HAP-1 (cell line): ENCODE results near the gene ANKFY1.

Experiments used
- DNase-seq, 2 experiments: peaks; one replicate each; pipeline ENCODE4 v3.0.0-alpha.2; 2016 to 2020; ENCODE audit warnings: low spot score in 2 of 2
- H3K27me3 ChIP-seq: fragments of 250-450 bp; sonication (Bioruptor Pico); 2 replicates; pipeline ENCODE4 v1.5.1; 2020; ENCODE audit warnings: low read depth, mild to moderate bottlenecking, moderate library complexity
- H3K36me3 ChIP-seq: fragments of 250-450 bp; sonication (Bioruptor Pico); replicated peaks from 2 replicates; pipeline ENCODE4 v1.5.1; 2020; ENCODE audit warnings: mild to moderate bottlenecking
- H3K4me1 ChIP-seq: fragments of 250-450 bp; sonication (Bioruptor Pico); 2 replicates; pipeline ENCODE4 v1.5.1; 2020; ENCODE audit warnings: mild to moderate bottlenecking
- H3K4me3 ChIP-seq: fragments of 250-450 bp; sonication (Bioruptor Pico); 2 replicates; pipeline ENCODE4 v1.5.1; 2020; ENCODE audit warnings: mild to moderate bottlenecking, moderate library complexity
- H3K9me3 ChIP-seq: fragments of 250-450 bp; sonication (Bioruptor Pico); 2 replicates; pipeline ENCODE4 v1.5.1; 2020; ENCODE audit warnings: mild to moderate bottlenecking, moderate library complexity
- in situ Hi-C: fragments of 300-500 bp; cut with MboI; formaldehyde crosslinking; loops from 3 replicates; pipeline ENCODE4 v1.14.3; 2020; ENCODE audit warnings: low sequenced_read_pairs, inconsistent platforms, mixed read lengths

The ANKFY1 gene

GRCh38 chr17:4248504-4249277, 15.1 kb downstream of the ANKFY1 start:
- Histone ChIP-seq H3K27me3 (no peaks in the 10 kb centered on the region), H3K9me3 (no peaks in the 10 kb centered on the region), H3K36me3 (0 out of 2 replicates have a peak, but pooled peaks cover 2% of the 10 kb centered on the region), H3K4me1 (peaks cover 19% of the 10 kb centered on the region), H3K4me3 (no peak overlapping the region)
- DNase-seq = no peak
- in situ Hi-C loops = no loop called here

DNA sequence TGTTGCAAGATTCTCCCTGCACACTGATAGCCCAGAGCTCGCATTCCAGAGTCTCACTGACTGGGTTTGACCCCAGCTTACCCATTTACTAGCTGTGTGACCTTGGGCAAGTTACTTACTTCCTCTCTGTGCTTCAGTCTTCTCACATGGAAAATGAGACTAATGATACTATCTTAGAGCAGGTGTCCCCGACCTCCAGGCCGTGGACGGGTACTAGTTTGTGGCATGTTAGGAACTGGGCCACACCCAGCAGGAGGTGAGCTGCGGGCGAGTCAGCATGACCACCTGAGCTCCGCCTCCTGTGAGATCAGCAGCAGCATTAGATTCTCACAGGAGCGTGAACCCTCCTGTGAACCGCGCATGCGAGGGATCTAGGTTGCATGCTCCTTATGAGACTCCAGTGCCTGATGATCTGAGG, 15.8 kb downstream of the ANKFY1 start:
- no peak for DNase-seq
- H3K9me3 ChIP-seq = no peaks in the 10 kb centered on the region
- peaks cover 19% of the 10 kb centered on the region for H3K4me1 ChIP-seq
- in situ Hi-C loops = no loop called here
- no peak overlapping the region for H3K4me3 ChIP-seq
- 0 out of 2 replicates have a peak, but pooled peaks cover 2% of the 10 kb centered on the region for H3K36me3 ChIP-seq
- no peaks in the 10 kb centered on the region for H3K27me3 ChIP-seq

DNA sequence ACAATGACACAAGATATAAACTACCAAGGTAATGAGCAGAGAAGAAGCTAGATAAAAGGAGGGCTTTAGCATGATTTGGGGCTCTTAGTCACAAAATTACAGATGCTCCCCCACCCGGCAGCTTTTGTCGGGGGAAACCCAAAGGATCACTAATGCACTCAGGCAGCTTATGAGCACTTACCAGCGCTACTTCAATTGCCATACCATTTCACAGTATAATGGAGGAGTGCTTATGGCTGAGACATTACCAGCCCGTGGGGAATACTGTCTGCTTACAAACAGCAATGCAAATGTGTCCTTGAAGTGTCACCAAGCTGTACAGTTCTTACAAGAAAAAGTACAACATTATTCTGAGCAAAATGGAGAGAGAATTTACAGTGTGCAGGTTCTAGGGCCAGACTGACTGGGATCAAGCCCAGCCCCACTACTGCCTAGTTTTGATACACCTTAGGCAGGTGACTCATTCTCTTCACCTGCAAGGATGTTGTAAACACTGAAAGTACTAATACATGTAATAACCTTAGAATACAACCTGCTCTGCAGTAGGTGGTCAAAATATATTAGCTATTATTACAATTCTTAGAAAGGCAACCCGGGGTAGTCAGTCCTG, 16.3 kb downstream of the ANKFY1 start:
- Histone ChIP-seq H3K4me1 (peaks cover 19% of the 10 kb centered on the region), H3K27me3 (no peaks in the 10 kb centered on the region), H3K9me3 (no peaks in the 10 kb centered on the region), H3K4me3 (no peak overlapping the region), H3K36me3 (peaks cover 2% of the 10 kb centered on the region; the same call in 1 of the 2 replicates)
- in situ Hi-C loops = no loop called here
- DNase-seq = peak; percentile 64 to 73

GRCh38 chr17:4246674-4247073, 17.1 kb downstream of the ANKFY1 start:
- peaks cover 4% of the 10 kb centered on the region for H3K36me3 ChIP-seq
- no peaks in the 10 kb centered on the region for H3K27me3 ChIP-seq
- no peak overlapping the region for H3K4me3 ChIP-seq
- no peak for DNase-seq
- peaks cover 19% of the 10 kb centered on the region for H3K4me1 ChIP-seq
- H3K9me3 ChIP-seq = no peaks in the 10 kb centered on the region
- in situ Hi-C loops = no loop called here

GRCh38 chr17:4241535-4241934, 22.2 kb downstream of the ANKFY1 start:
- Histone ChIP-seq H3K4me1 (no peaks in the 10 kb centered on the region), H3K4me3 (no peak overlapping the region), H3K27me3 (no peaks in the 10 kb centered on the region), H3K9me3 (no peaks in the 10 kb centered on the region), H3K36me3 (peaks cover 20% of the 10 kb centered on the region)
- in situ Hi-C loops = no loop called here
- no peak for DNase-seq

GRCh38 chr17:4236456-4236855, 27.3 kb downstream of the ANKFY1 start:
- peaks cover 41% of the 10 kb centered on the region for H3K36me3 ChIP-seq
- H3K4me1 ChIP-seq = no peaks in the 10 kb centered on the region
- in situ Hi-C loops = no loop called here
- no peaks in the 10 kb centered on the region for H3K27me3 ChIP-seq
- no peak for DNase-seq
- no peaks in the 10 kb centered on the region for H3K9me3 ChIP-seq
- no peak overlapping the region for H3K4me3 ChIP-seq

DNA sequence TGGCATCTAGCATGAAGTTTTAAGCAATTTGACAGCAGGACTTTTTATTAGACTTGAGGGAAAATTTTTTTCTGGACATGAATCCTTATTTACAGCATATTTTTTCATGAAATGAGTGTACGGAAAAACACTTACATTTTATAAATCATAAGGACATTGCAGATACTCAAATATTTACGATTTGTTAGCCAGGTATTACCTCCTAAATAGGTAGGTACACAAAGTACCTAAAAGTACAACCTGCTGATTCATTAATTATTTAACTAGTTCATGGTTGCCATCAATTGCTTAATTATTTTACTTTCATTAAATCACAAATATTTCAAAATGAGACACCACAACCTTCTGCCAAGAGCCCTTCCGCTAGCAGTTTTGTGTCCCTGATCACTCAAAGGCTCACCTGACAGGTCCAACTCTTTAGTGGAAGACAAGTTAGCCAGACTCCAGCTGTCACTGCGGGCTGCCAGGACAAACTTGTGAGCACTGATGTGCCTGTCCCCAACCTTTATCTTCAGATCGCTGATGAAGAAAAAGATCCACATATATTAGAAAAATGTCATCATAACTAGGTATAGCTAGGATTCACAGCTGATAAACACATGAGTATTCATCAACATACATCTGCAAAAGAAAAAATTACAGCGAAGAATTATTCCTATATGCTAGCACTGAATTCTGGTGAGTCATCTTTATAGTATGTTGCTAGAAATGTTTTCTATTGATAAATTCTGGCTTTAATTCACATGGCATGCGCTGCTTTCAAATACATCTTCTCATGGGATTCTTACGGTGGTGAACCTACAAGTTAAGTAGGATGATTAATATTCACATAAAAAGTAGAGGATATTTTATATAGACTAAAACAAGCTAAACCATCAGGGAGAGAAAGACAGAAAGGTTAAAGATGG, 28.2 kb downstream of the ANKFY1 start:
- H3K36me3 ChIP-seq = peaks cover 42% of the 10 kb centered on the region

GRCh38 chr17:4234401-4234800, 29.4 kb downstream of the ANKFY1 start:
- no peak for DNase-seq
- H3K4me1 ChIP-seq = no peaks in the 10 kb centered on the region

More for the DNA sequence above, 28.2 kb downstream of the ANKFY1 start:
- no peak overlapping the region for H3K4me3 ChIP-seq
- no peak for DNase-seq
- no peaks in the 10 kb centered on the region for H3K27me3 ChIP-seq
- in situ Hi-C loops = no loop called here
- no peaks in the 10 kb centered on the region for H3K9me3 ChIP-seq
- no peaks in the 10 kb centered on the region for H3K4me1 ChIP-seq

DNA sequence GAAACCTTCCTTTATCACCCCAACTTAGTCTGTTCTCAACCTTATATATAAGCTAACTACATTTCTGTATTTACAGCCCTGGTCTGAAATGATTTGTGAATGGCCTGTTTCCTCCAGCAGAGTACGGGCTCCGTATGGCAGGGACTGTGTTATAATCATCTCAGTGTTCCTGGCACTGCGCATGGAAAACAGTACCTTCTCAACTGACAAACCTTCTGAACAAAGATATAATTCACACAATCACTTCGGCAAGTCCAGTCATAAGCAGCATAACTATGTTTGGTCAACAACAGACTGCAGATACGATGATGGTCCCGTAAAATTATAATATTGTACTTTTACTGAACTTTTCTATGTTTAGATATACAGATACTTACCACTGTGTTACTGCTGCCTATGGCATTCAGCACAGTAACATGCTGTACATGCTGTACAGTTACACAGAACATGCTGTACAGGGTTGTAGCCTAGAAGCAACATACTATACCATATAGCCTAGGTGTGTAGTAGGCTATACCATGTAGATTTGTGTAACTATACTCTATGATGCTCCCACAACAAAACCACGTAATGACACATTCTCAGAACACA, 30.0 kb downstream of the ANKFY1 start:
- no peaks in the 10 kb centered on the region for H3K9me3 ChIP-seq
- no peaks in the 10 kb centered on the region for H3K27me3 ChIP-seq
- no peaks in the 10 kb centered on the region for H3K4me1 ChIP-seq
- in situ Hi-C loops = no loop called here
- no peak for DNase-seq
- H3K36me3 ChIP-seq = peaks cover 39% of the 10 kb centered on the region
- no peak overlapping the region for H3K4me3 ChIP-seq

More at GRCh38 chr17:4234401-4234800, 29.4 kb downstream of the ANKFY1 start:
- in situ Hi-C loops = no loop called here
- H3K4me3 ChIP-seq = no peak overlapping the region
- H3K36me3 ChIP-seq = peaks cover 45% of the 10 kb centered on the region
- H3K27me3 ChIP-seq = no peaks in the 10 kb centered on the region
- no peaks in the 10 kb centered on the region for H3K9me3 ChIP-seq

DNA sequence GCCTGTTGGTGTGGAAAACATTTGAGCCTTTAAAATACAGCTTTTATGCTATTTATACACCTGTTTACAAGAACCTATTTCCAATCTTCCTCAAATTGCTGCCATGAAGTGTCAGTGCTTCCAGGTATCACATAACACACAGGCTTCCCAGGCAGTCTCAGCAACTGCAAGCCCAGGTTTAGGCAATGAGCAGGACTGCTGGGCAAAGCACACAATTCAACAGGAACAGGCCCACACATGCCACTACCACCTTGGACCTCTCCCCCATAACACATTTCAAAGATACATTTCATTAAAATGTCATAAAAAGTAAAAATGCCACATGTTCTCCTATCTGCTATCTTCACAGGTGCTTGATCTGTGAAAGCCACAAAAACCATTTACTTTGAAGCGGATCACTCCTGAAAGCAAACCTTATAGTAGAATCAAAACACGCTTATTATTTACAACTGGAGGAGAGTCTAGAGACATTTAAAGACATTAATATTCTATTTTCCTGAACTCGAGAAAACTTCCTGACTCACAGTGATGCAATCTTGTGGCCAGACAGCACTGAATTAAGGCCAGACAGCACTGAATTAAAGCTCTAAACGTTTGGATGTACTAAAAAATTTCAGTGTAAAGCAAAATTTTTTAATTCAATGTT, 31.5 kb downstream of the ANKFY1 start:
- in situ Hi-C loops = no loop called here
- H3K36me3 ChIP-seq = peaks cover 38% of the 10 kb centered on the region

GRCh38 chr17:4229627-4230541, 33.9 kb downstream of the ANKFY1 start:
- in situ Hi-C loops = no loop called here
- Histone ChIP-seq H3K27me3 (no peaks in the 10 kb centered on the region), H3K36me3 (peaks cover 33% of the 10 kb centered on the region), H3K4me3 (no peak overlapping the region), H3K4me1 (peaks cover 11% of the 10 kb centered on the region), H3K9me3 (no peaks in the 10 kb centered on the region)
- no peak for DNase-seq

More for the DNA sequence above, 31.5 kb downstream of the ANKFY1 start:
- H3K9me3 ChIP-seq = no peaks in the 10 kb centered on the region
- H3K4me1 ChIP-seq = peaks cover 6% of the 10 kb centered on the region
- H3K4me3 ChIP-seq = no peak overlapping the region
- no peaks in the 10 kb centered on the region for H3K27me3 ChIP-seq
- no peak for DNase-seq

GRCh38 chr17:4221899-4222659, 41.7 kb downstream of the ANKFY1 start:
- DNase-seq = no peak
- in situ Hi-C loops = no loop called here
- no peaks in the 10 kb centered on the region for H3K27me3 ChIP-seq
- peaks cover 9% of the 10 kb centered on the region for H3K36me3 ChIP-seq
- no peaks in the 10 kb centered on the region for H3K9me3 ChIP-seq
- no peak overlapping the region for H3K4me3 ChIP-seq
- peaks cover 8% of the 10 kb centered on the region for H3K4me1 ChIP-seq
